HepG2 (cell line): Measurements from ENCODE around the gene SFTA2. TPM values are rescaled to one million over a fixed set of nuclear protein-coding genes. Genes with fewer than 3 reads are reported as not detected.

Experiments used
- ATAC-seq: fragments of 200-7000 bp; cut with Tn5 transposase; 3 replicates; pipeline ENCODE4 v1.9.1; 2020; ENCODE audit warnings: mild to moderate bottlenecking, moderate library complexity
- BruUV-seq: library from RNA; stranded (reverse); fragments of 400-500 nt; replicated peaks from 2 replicates; lab custom pipeline; 2021; lab: Mats Ljungman, UMichigan
- CTCF ChIA-PET: fragments of 300-600 bp; formaldehyde crosslinking; extraction: SDS; loops from one replicate; lab custom pipeline; 2021; ENCODE audit warnings: low total read pairs, inconsistent platforms, low intra/inter-chr PET ratio; lab: Yijun Ruan, JAX
- POLR2A ChIA-PET: fragments of 350-600 bp; sonication (Branson Sonifier 250); formaldehyde crosslinking; loops from one replicate; lab custom pipeline; 2020; ENCODE audit warnings: antibody characterized with exemption, inconsistent platforms; lab: Yijun Ruan, JAX
- DNase-seq: peaks from one replicate; pipeline ENCODE4 v3.0.0-alpha.2; 2015; ENCODE audit warnings: low spot score
- FAIRE-seq: peaks from 3 replicates; lab custom pipeline; 2011; peaks lifted over from hg19 to GRCh38; lab: Jason Lieb, UNC
- H2AFZ ChIP-seq: one replicate; pipeline ENCODE4 v1.6.1; 2011; ENCODE audit warnings: low read length, inconsistent platforms
- H3K27ac ChIP-seq: fragments of 300-600 bp; 3 replicates; pipeline ENCODE4 v1.8.0; 2011; ENCODE audit warnings: mixed run types, mild to moderate bottlenecking, mixed read lengths, low read length, inconsistent platforms; ENCODE audit not compliant: insufficient read depth; ENCODE audit errors: extremely low read length
- H3K27me3 ChIP-seq, 2 experiments: fragments of 200-600 bp in 1 of 2; 2 replicates in 1 of 2; 3 replicates in 1 of 2; pipeline versions ENCODE4 v1.6.0 to v1.8.0; 2011; ENCODE audit warnings: low read length in 2 of 2, mild to moderate bottlenecking in 2 of 2, moderate library complexity in 2 of 2, inconsistent platforms in 1 of 2; ENCODE audit not compliant: insufficient read depth in 2 of 2, control insufficient read depth in 1 of 2
- H3K36me3 ChIP-seq, 2 experiments: fragments of 200-600 bp in 1 of 2; replicated peaks in 1 of 2; 2 replicates in 1 of 2; 3 replicates in 1 of 2; pipeline versions ENCODE4 v1.5.1 to v1.8.0; 2011; ENCODE audit warnings: low read length in 2 of 2, inconsistent platforms in 1 of 2; ENCODE audit not compliant: insufficient read depth in 2 of 2, control insufficient read depth in 1 of 2
- H3K4me1 ChIP-seq: 2 replicates; pipeline ENCODE4 v1.5.1; 2012; ENCODE audit warnings: low read length, inconsistent platforms; ENCODE audit not compliant: insufficient read depth
- H3K4me2 ChIP-seq: 2 replicates; pipeline ENCODE4 v1.6.0; 2011; ENCODE audit warnings: low read depth, low read length, inconsistent platforms
- H3K4me3 ChIP-seq, 3 experiments: fragments of 200-600 bp in 1 of 3; sonication (generic), shearing (Covaris generic) in 1 of 3; replicated peaks in 1 of 3; 2 replicates each; pipeline ENCODE4 v1.5.1; 2011 to 2016; ENCODE audit warnings: low read length in 3 of 3, inconsistent platforms in 2 of 3, low read depth in 2 of 3, mild to moderate bottlenecking in 2 of 3, control low read depth in 1 of 3, mixed read lengths in 1 of 3; ENCODE audit not compliant: insufficient read depth in 1 of 3
- H3K79me2 ChIP-seq: one replicate; pipeline ENCODE4 v1.6.1; 2011; ENCODE audit warnings: low read length, inconsistent platforms; ENCODE audit not compliant: insufficient read depth
- H3K9ac ChIP-seq: 2 replicates; pipeline ENCODE4 v1.6.0; 2011; ENCODE audit warnings: mild to moderate bottlenecking, low read depth, low read length, inconsistent platforms; ENCODE audit not compliant: insufficient read depth
- H3K9me3 ChIP-seq: 2 replicates; pipeline ENCODE4 v1.5.1; 2012; ENCODE audit warnings: mild to moderate bottlenecking, low read length
- H4K20me1 ChIP-seq: 2 replicates; pipeline ENCODE4 v1.6.0; 2011; ENCODE audit warnings: inconsistent platforms, mild to moderate bottlenecking, low read length, moderate library complexity; ENCODE audit not compliant: insufficient read depth
- ASH2L ChIP-seq: fragments of 300-600, 200-600 bp; sonication (generic); IDR thresholded peaks from 2 replicates; pipeline ENCODE4 v1.7.0; 2017; ENCODE audit warnings: low read depth, mild to moderate bottlenecking, moderate library complexity, mixed read lengths, low read length; ENCODE audit not compliant: insufficient read length
- DNMT1 ChIP-seq: sonication (generic); formaldehyde crosslinking; IDR thresholded peaks from 2 replicates; pipeline ENCODE4 v1.5.1; 2020; ENCODE audit warnings: mild to moderate bottlenecking, missing genetic modification reagents
- GABPA ChIP-seq, 2 experiments: IDR thresholded peaks; 2 replicates each; pipeline ENCODE4 v1.6.1; 2011 to 2016; ENCODE audit warnings: low read depth in 2 of 2, low read length in 1 of 2, missing biosample characterization in 1 of 2, missing genetic modification characterization in 1 of 2
- HOXA5 ChIP-seq: sonication (generic); formaldehyde crosslinking; IDR thresholded peaks from 2 replicates; pipeline ENCODE4 v1.4.0; 2020; ENCODE audit warnings: missing genetic modification reagents
- KDM3A ChIP-seq: IDR thresholded peaks from 2 replicates; pipeline ENCODE4 v1.6.1; 2018; ENCODE audit warnings: low read depth, missing compliant biosample characterization
- NCOA2 ChIP-seq: sonication (generic); formaldehyde crosslinking; IDR thresholded peaks from 2 replicates; pipeline ENCODE4 v1.8.0; 2022; ENCODE audit warnings: inconsistent platforms
- PHF21A ChIP-seq: sonication (generic); formaldehyde crosslinking; IDR thresholded peaks from 2 replicates; pipeline ENCODE4 v1.5.0; 2020; ENCODE audit warnings: mild to moderate bottlenecking, missing genetic modification reagents
- RELA ChIP-seq: sonication (generic); formaldehyde crosslinking; IDR thresholded peaks from 2 replicates; pipeline ENCODE4 v1.4.0; 2020; ENCODE audit warnings: missing genetic modification reagents
- SMAD1 ChIP-seq: sonication (generic); formaldehyde crosslinking; IDR thresholded peaks from 2 replicates; pipeline ENCODE4 v1.4.0; 2020; ENCODE audit warnings: missing genetic modification reagents, low read depth, mild to moderate bottlenecking, borderline replicate concordance
- SOX13 ChIP-seq, 3 experiments: fragments of 450-650 bp in 1 of 3; sonication (generic) in 1 of 3; formaldehyde crosslinking in 1 of 3; IDR thresholded peaks in 2 of 3; conservative IDR thresholded peaks in 1 of 3; 2 replicates each; pipeline versions ENCODE4 v1.5.0 to v1.6.1; 2016 to 2020; ENCODE audit warnings: antibody characterized with exemption in 1 of 3, mild to moderate bottlenecking in 1 of 3, missing compliant biosample characterization in 1 of 3, missing genetic modification reagents in 1 of 3, moderate library complexity in 1 of 3
- TAF15 ChIP-seq: fragments of 200-400 bp; formaldehyde crosslinking; IDR thresholded peaks from one replicate; pipeline ENCODE4 v1.6.1; 2018; ENCODE audit warnings: mild to moderate bottlenecking, low read depth, low read length; ENCODE audit not compliant: poor library complexity, severe bottlenecking
- ZBTB33 ChIP-seq: sonication (generic); formaldehyde crosslinking; IDR thresholded peaks from 2 replicates; pipeline ENCODE4 v1.4.0; 2020; ENCODE audit warnings: missing genetic modification reagents
- ZNF138 ChIP-seq: sonication (generic); formaldehyde crosslinking; IDR thresholded peaks from 2 replicates; pipeline ENCODE4 v1.5.0; 2020; ENCODE audit warnings: mild to moderate bottlenecking, low read depth, missing genetic modification reagents
- ZNF142 ChIP-seq: sonication (generic); formaldehyde crosslinking; IDR thresholded peaks from 2 replicates; pipeline ENCODE4 v1.4.0; 2020; ENCODE audit warnings: missing genetic modification reagents
- ZNF572 ChIP-seq: sonication (generic); formaldehyde crosslinking; IDR thresholded peaks from 2 replicates; pipeline ENCODE4 v1.5.1; 2020; ENCODE audit warnings: mild to moderate bottlenecking, missing genetic modification reagents
- WGBS: methylation state at CpG from one replicate; pipeline ENCODE4 v1.1.6; 2017; ENCODE audit warnings: low lambda C conversion rate; 5-methylcytosine and 5-hydroxymethylcytosine counted together
- in situ Hi-C: cut with HindIII; loops from 2 replicates; pipeline ENCODE4 v1.10.0; 2017; ENCODE audit warnings: low pct_unique_long_range_greater_than_20kb; ENCODE audit not compliant: extremely low pct_ligation_motif_present
- intact Hi-C: fragments of 100-400 bp; cut with micrococcal nuclease; formaldehyde crosslinking; loops from one replicate; pipeline ENCODE4 v1.10.0; 2022; ENCODE audit not compliant: unreplicated experiment
- polyA plus RNA-seq, 8 experiments: library from polyadenylated mRNA; depleted of rRNA in 3 of 8; stranded (reverse) in 7 of 8; unstranded in 1 of 8; fragments of >200 nt; fragmentation: Illumina TruSeq in 4 of 8; extraction: Trizol in 4 of 8; gene quantifications; 2 replicates each; pipeline versions ENCODE4 v1.2.1 to v1.2.3, GENCODE V29; 2011 to 2016; ENCODE audit warnings: low read depth in 4 of 8, missing spikeins in 1 of 8, mixed read lengths in 1 of 8; ENCODE audit not compliant: insufficient read depth in 1 of 8
- total RNA-seq, 5 experiments: library from RNA; depleted of rRNA; stranded (reverse); fragments of >200 nt; fragmentation: Illumina TruSeq; extraction: Trizol; gene quantifications; 2 replicates each; pipeline ENCODE4 v1.2.3, GENCODE V29; 2016; ENCODE audit warnings: low read depth in 1 of 5

SFTA2 gene
- total and polyA plus RNA-seq, 2 of the 13 experiments (the other 11 are each of a cell fraction or from before 2014, with no cell fraction given), result not detected

- TF ChIP-seq ASH2L, result no peak
- TF ChIP-seq NCOA2 (CRISPR knock-in tag), result no peak
- TF ChIP-seq SMAD1 (CRISPR knock-in tag), result no peak
- no peak for TF ChIP-seq ZNF572 (CRISPR knock-in tag)
- TF ChIP-seq HOXA5 (CRISPR knock-in tag), result no peak
- no peak for TF ChIP-seq KDM3A
- no peak for TF ChIP-seq TAF15
These were observed 38.3 kb downstream of the SFTA2 start (continued) for GRCh38 chr6:30893666-30894065.

- Histone ChIP-seq H3K9ac (no peak overlapping the region), H3K4me1 (no peaks in the 10 kb centered on the region), H2AFZ (no peak overlapping the region), H3K4me3 (no peak overlapping the region), H3K79me2 (no peaks in the 10 kb centered on the region), H3K9me3 (no peaks in the 10 kb centered on the region), H3K36me3 (peaks cover 40 to 76% of the 10 kb centered on the region in 2 experiments), H3K27me3 (no peaks in the 10 kb centered on the region), H3K4me2 (no peak overlapping the region), H4K20me1 (no peaks in the 10 kb centered on the region), H3K27ac (no peak overlapping the region)
- 90% methylated on average over 13 of the region's 16 CpGs for WGBS
- intact Hi-C loops, result no loop called here
- POLR2A ChIA-PET, result no interaction called here
- peak; percentile 16; the same call in 2 of the 3 replicates for ATAC-seq
- FAIRE-seq, result no peak
- DNase-seq, result no peak
- in situ Hi-C loops, result no loop called here
- CTCF ChIA-PET, result no interaction called here
- no TSS peak for BruUV-seq
- TF ChIP-seq ZNF142 (CRISPR knock-in tag) (no peak), DNMT1 (CRISPR knock-in tag) (0 out of 2 replicates have a peak, but pooled peaks have one; percentile 8), SOX13 (IDR thresholded peaks at IDR 0.05) (no peak), SOX13 (CRISPR knock-in tag; conservative IDR thresholded peaks at IDR 0.05 in 1 of 2, IDR thresholded peaks at IDR 0.05 in 1 of 2) (no peak), ZBTB33 (CRISPR knock-in tag) (peak; percentile 94), ZNF138 (CRISPR knock-in tag) (no peak), PHF21A (CRISPR knock-in tag) (no peak), GABPA (IDR thresholded peaks at IDR 0.05; ENCODE audit: low read depth, low read length) (no peak), GABPA (CRISPR knock-in tag; IDR thresholded peaks at IDR 0.05; ENCODE audit: low read depth) (no peak), RELA (CRISPR knock-in tag) (no peak)
These were observed 38.9 kb downstream of the SFTA2 start for GRCh38 chr6:30893001-30893591.
